CD4-positive, alpha-beta T cell treated with Interleukin-10 for 1 hour (primary cell): Measurements from ENCODE around the gene PTGES3L.

ENCODE experiments used
- DNase-seq: peaks from one replicate; pipeline ENCODE4 v3.0.0-alpha.2; 2020

The PTGES3L gene

DNA sequence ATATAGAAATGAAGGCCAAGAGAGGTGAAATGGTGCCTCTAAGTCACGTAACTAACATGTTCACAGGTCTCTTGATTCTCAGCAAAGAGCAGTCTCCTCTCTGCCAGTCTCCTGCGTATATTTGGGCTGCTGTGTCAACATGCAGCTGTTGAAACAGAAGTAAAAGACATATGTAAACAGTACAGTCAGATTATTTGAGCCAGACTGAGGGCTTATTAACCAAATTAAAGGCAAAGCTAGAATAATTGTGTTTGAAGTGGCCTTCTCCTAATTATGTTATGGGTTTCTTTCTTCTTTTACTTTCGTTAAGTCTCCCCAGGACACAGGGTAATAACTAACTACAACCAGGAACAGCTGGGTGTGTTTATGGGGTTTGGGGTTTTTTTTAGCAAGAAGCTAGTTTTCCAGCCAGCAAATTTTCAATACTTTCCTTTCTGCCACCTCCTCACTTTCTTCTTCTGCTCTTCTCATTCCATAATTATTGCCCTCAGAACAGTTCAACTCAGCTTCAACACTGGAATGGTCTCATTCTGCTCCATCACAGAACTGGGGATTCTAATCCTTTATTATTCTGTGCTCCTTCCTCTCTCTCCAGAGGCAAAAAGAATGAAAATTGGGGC lies 60.9 kb downstream of the PTGES3L start:
- DNase-seq, result no peak
